GM12878 (cell line): ENCODE data around the gene IL3RA. TPM values are rescaled to one million over a fixed set of nuclear protein-coding genes. Genes with fewer than 3 reads are reported as not detected.

Experiments
- ATAC-seq: fragments of 200-7000 bp; cut with Tn5 transposase; 3 replicates; pipeline ENCODE4 v1.9.1; 2020; ENCODE audit warnings: mild to moderate bottlenecking, moderate library complexity
- BruUV-seq: library from RNA; stranded (reverse); fragments of 400-500 nt; replicated peaks from 2 replicates; lab custom pipeline; 2021; lab: Mats Ljungman, UMichigan
- CTCF ChIA-PET: fragments of 300-600 bp; sonication (Branson Sonifier 250); formaldehyde crosslinking; extraction: SDS; loops from one replicate; lab custom pipeline; 2021; ENCODE audit warnings: inconsistent platforms; lab: Yijun Ruan, JAX
- POLR2A ChIA-PET: fragments of 350-600 bp; formaldehyde crosslinking; extraction: SDS; loops from one replicate; lab custom pipeline; 2021; ENCODE audit warnings: inconsistent platforms; lab: Charles Lee
- RAD21 ChIA-PET: fragments of 300-600 bp; sonication (Branson Sonifier 250); formaldehyde crosslinking; loops from one replicate; lab custom pipeline; 2023; ENCODE audit warnings: antibody characterized with exemption; ENCODE audit not compliant: unreplicated experiment; lab: Charles Lee
- SMC1A ChIA-PET: fragments of 300-600 bp; sonication (Branson Sonifier 250); formaldehyde crosslinking; loops from one replicate; lab custom pipeline; 2023; ENCODE audit not compliant: unreplicated experiment, uncharacterized antibody; lab: Charles Lee
- DNase-seq: peaks from one replicate; pipeline ENCODE4 v3.0.0-alpha.2; 2011; ENCODE audit warnings: low read depth, low spot score
- FAIRE-seq: peaks from 3 replicates; lab custom pipeline; 2011; peaks lifted over from hg19 to GRCh38; lab: Jason Lieb, UNC
- H2AFZ ChIP-seq: 2 replicates; pipeline ENCODE4 v1.6.0; 2011; ENCODE audit warnings: low read depth, low read length, control low read depth; ENCODE audit not compliant: control insufficient read depth
- H3K27ac ChIP-seq: 2 replicates; pipeline ENCODE4 v1.5.1; 2011; ENCODE audit warnings: control low read depth; ENCODE audit not compliant: control insufficient read depth, insufficient read depth
- H3K27me3 ChIP-seq, 2 experiments: replicated peaks in 1 of 2; 2 replicates each; pipeline versions ENCODE4 v1.6.0 to v1.6.1; 2011; ENCODE audit warnings: low read length in 1 of 2; ENCODE audit not compliant: control insufficient read depth in 2 of 2, insufficient read depth in 2 of 2
- H3K36me3 ChIP-seq, 2 experiments: 2 replicates each; pipeline ENCODE4 v1.5.1; 2011; ENCODE audit warnings: low read length in 1 of 2; ENCODE audit not compliant: control insufficient read depth in 2 of 2, insufficient read depth in 2 of 2
- H3K4me1 ChIP-seq: 2 replicates; pipeline ENCODE4 v1.6.1; 2011; ENCODE audit warnings: mild to moderate bottlenecking, low read length, moderate library complexity, mixed read lengths; ENCODE audit not compliant: control insufficient read depth, insufficient read depth
- H3K4me2 ChIP-seq: 2 replicates; pipeline ENCODE4 v1.6.0; 2011; ENCODE audit warnings: control low read depth; ENCODE audit not compliant: control insufficient read depth, insufficient read depth
- H3K4me3 ChIP-seq: fragments of 200-600 bp; sonication (generic); 2 replicates; pipeline ENCODE4 v1.5.1; 2016
- H3K79me2 ChIP-seq: 2 replicates; pipeline ENCODE4 v1.6.0; 2011; ENCODE audit warnings: low read length; ENCODE audit not compliant: control insufficient read depth, insufficient read depth
- H3K9ac ChIP-seq: 2 replicates; pipeline ENCODE4 v1.8.0; 2011; ENCODE audit warnings: low read length, control low read depth, mixed read lengths; ENCODE audit not compliant: control insufficient read depth, insufficient read depth
- H3K9me3 ChIP-seq: replicated peaks from 3 replicates; pipeline ENCODE4 v1.5.1; 2011; ENCODE audit warnings: mild to moderate bottlenecking, low read length; ENCODE audit not compliant: control insufficient read depth, insufficient read depth
- H4K20me1 ChIP-seq: 2 replicates; pipeline ENCODE4 v1.6.0; 2011; ENCODE audit not compliant: control insufficient read depth, insufficient read depth
- ASH2L ChIP-seq: fragments of 300-600, 200-600 bp; sonication (generic); IDR thresholded peaks from 2 replicates; pipeline ENCODE4 v1.6.1; 2017; ENCODE audit warnings: low read depth, mild to moderate bottlenecking, borderline replicate concordance
- CREB1 ChIP-seq: IDR thresholded peaks from 2 replicates; pipeline ENCODE4 v1.6.1; 2012; ENCODE audit warnings: low read depth, mild to moderate bottlenecking, inconsistent platforms
- HDGF ChIP-seq: fragments of 450-650 bp; IDR thresholded peaks from 2 replicates; pipeline ENCODE4 v1.6.1; 2016; ENCODE audit warnings: antibody characterized with exemption
- MYB ChIP-seq: fragments of 150-350 bp; IDR thresholded peaks from 2 replicates; pipeline ENCODE4 v1.6.1; 2014; ENCODE audit warnings: mild to moderate bottlenecking, low read depth, low read length, borderline replicate concordance
- NFYB ChIP-seq: IDR thresholded peaks from 2 replicates; pipeline ENCODE4 v1.6.1; 2011; ENCODE audit warnings: low read depth, mild to moderate bottlenecking, low read length, improper control_type of control experiment, moderate library complexity; ENCODE audit not compliant: insufficient read depth
- NR2C2 ChIP-seq: IDR thresholded peaks from 2 replicates; pipeline ENCODE4 v1.6.1; 2011; ENCODE audit warnings: borderline replicate concordance, low read depth; ENCODE audit not compliant: control insufficient read depth, insufficient read length
- POLR2AphosphoS2 ChIP-seq: IDR thresholded peaks from 2 replicates; pipeline ENCODE4 v1.6.1; 2011; ENCODE audit warnings: low read depth, mild to moderate bottlenecking, low read length, improper control_type of control experiment, moderate library complexity
- RBBP5 ChIP-seq: fragments of 200-600 bp; sonication (generic); conservative IDR thresholded peaks from 2 replicates; pipeline ENCODE4 v1.6.1; 2016
- RELA ChIP-seq: fragments of 450-650 bp; IDR thresholded peaks from 2 replicates; pipeline ENCODE4 v1.8.0; 2014; ENCODE audit warnings: borderline replicate concordance; ENCODE audit not compliant: partially characterized antibody
- SIN3A ChIP-seq: IDR thresholded peaks from 2 replicates; pipeline ENCODE4 v1.6.1; 2012; ENCODE audit warnings: low read depth, low read length, improper control_type of control experiment
- TCF7 ChIP-seq: IDR thresholded peaks from 2 replicates; pipeline ENCODE4 v1.6.1; 2014; ENCODE audit warnings: antibody characterized with exemption, borderline replicate concordance
- WRNIP1 ChIP-seq: IDR thresholded peaks from 2 replicates; pipeline ENCODE4 v1.6.1; 2011; ENCODE audit warnings: low read depth, low read length, improper control_type of control experiment, borderline replicate concordance
- ZNF24 ChIP-seq: fragments of 450-650 bp; IDR thresholded peaks from 2 replicates; pipeline ENCODE4 v1.6.1; 2017; ENCODE audit warnings: antibody characterized with exemption, mild to moderate bottlenecking
- WGBS: methylation state at CpG from one replicate; pipeline ENCODE4 v1.1.6; 2016; ENCODE audit warnings: low lambda C conversion rate; ENCODE audit not compliant: insufficient replicate concordance, insufficient coverage; ENCODE audit errors: missing lambda C conversion rate; 5-methylcytosine and 5-hydroxymethylcytosine counted together
- in situ Hi-C: fragments of 300-500 bp; cut with MboI; formaldehyde crosslinking; loops from 9 replicates; pipeline ENCODE4 v1.14.3; 2018; ENCODE audit warnings: mixed read lengths
- intact Hi-C: fragments of 100-400 bp; cut with micrococcal nuclease; formaldehyde crosslinking; loops from one replicate; pipeline ENCODE4 v1.14.2; 2022; ENCODE audit not compliant: unreplicated experiment
- polyA plus RNA-seq, 11 experiments: library from polyadenylated mRNA; depleted of rRNA in 4 of 11; unstranded in 6 of 11; stranded (reverse) in 5 of 11; fragments of >200 nt; fragmentation: Nextera tagmentation in 4 of 11; fragmentation: Illumina TruSeq in 1 of 11; extraction: Ambion mirVana in 4 of 11; extraction: Trizol in 1 of 11; gene quantifications; 1 replicate in 1 of 11; 2 replicates in 10 of 11; pipeline versions ENCODE4 v1.2.1 to v1.2.3, GENCODE V29; 2011 to 2016; ENCODE audit warnings: inconsistent platforms in 2 of 11, missing spikeins in 2 of 11, low read depth in 1 of 11
- total RNA-seq, 4 experiments: library from RNA; depleted of rRNA in 3 of 4; stranded (reverse); fragments of >200 nt in 3 of 4; fragmentation: Illumina TruSeq in 1 of 4; extraction: Trizol in 1 of 4; gene quantifications; 2 replicates each; pipeline versions ENCODE4 v1.2.1 to v1.2.3, GENCODE V29; 2013 to 2021
- TF ChIP-seq, protein P1 (sequence below): IDR thresholded peaks from 2 replicates; pipeline ENCODE4 v1.6.1; 2012; ENCODE audit warnings: low read depth, low read length, improper control_type of control experiment
- TF ChIP-seq, protein P2 (sequence below): fragments of 450-650 bp; IDR thresholded peaks from 2 replicates; pipeline ENCODE4 v1.6.1; 2017; ENCODE audit warnings: mild to moderate bottlenecking
- TF ChIP-seq, protein P3 (sequence below): fragments of 450-650 bp; IDR thresholded peaks from 2 replicates; pipeline ENCODE4 v1.6.1; 2017; ENCODE audit warnings: mild to moderate bottlenecking, low read depth, inconsistent platforms; ENCODE audit not compliant: poor library complexity, severe bottlenecking
- TF ChIP-seq, protein P4 (sequence below): fragments of 450-650 bp; IDR thresholded peaks from 2 replicates; pipeline ENCODE4 v1.6.1; 2017; ENCODE audit warnings: borderline replicate concordance

IL3RA gene
- total and polyA plus RNA-seq, 10 of the 15 experiments (the other 5 are each of a cell fraction or from before 2014, with no cell fraction given) = 2.1 to 31.1 (median 17.9) TPM

DNA sequence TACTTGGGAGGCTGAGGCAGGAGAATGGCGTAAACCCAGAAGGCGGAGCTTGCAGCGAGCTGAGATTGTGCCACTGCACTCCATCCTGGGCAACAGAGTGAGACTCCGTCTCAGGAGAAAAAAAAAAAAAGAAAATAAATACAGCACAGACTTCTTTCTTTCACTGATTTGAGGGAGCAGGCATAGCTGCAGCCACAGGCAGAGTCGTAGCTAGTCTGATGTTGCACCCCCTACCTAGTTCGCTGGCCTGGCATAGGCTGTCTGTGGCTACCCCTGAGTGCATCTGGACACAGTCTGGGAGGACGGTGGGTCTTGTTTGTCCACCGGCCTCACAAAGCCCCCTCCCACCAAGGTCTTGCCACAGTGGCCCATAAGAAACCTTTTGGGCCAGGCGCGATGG lies 21.4 kb downstream of the IL3RA start:
- DNase-seq (no peak), ATAC-seq (no peak), FAIRE-seq (no peak)
- H3K36me3 ChIP-seq = peaks cover 2 to 3% of the 10 kb centered on the region in 2 experiments; a peak in 3 of 4 replicates
- POLR2A ChIA-PET = no interaction called here
- CTCF ChIA-PET = no interaction called here
- H4K20me1 ChIP-seq = no peaks in the 10 kb centered on the region
- 97% methylated on average over 9 of the region's 10 CpGs for WGBS
- no peak overlapping the region for H3K27ac ChIP-seq
- no peaks in the 10 kb centered on the region for H3K79me2 ChIP-seq
- no peak overlapping the region for H2AFZ ChIP-seq
- H3K9ac ChIP-seq = no peak overlapping the region
- no peaks in the 10 kb centered on the region for H3K4me1 ChIP-seq
- intact Hi-C loops = no loop called here
- SMC1A ChIA-PET = no interaction called here
- TF ChIP-seq HDGF (no peak), ASH2L (no peak), NR2C2 (no peak), POLR2AphosphoS2 (no peak), ZNF24 (no peak), WRNIP1 (no peak), SIN3A (no peak), CREB1 (no peak), MYB (no peak), TCF7 (no peak), RBBP5 (no peak), RELA (no peak), NFYB (no peak)
- TF ChIP-seq, protein P1, sequence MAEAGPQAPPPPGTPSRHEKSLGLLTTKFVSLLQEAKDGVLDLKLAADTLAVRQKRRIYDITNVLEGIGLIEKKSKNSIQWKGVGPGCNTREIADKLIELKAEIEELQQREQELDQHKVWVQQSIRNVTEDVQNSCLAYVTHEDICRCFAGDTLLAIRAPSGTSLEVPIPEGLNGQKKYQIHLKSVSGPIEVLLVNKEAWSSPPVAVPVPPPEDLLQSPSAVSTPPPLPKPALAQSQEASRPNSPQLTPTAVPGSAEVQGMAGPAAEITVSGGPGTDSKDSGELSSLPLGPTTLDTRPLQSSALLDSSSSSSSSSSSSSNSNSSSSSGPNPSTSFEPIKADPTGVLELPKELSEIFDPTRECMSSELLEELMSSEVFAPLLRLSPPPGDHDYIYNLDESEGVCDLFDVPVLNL = no peak
- TF ChIP-seq, protein P2, sequence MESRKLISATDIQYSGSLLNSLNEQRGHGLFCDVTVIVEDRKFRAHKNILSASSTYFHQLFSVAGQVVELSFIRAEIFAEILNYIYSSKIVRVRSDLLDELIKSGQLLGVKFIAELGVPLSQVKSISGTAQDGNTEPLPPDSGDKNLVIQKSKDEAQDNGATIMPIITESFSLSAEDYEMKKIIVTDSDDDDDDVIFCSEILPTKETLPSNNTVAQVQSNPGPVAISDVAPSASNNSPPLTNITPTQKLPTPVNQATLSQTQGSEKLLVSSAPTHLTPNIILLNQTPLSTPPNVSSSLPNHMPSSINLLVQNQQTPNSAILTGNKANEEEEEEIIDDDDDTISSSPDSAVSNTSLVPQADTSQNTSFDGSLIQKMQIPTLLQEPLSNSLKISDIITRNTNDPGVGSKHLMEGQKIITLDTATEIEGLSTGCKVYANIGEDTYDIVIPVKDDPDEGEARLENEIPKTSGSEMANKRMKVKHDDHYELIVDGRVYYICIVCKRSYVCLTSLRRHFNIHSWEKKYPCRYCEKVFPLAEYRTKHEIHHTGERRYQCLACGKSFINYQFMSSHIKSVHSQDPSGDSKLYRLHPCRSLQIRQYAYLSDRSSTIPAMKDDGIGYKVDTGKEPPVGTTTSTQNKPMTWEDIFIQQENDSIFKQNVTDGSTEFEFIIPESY = no peak
- TF ChIP-seq, protein P3, sequence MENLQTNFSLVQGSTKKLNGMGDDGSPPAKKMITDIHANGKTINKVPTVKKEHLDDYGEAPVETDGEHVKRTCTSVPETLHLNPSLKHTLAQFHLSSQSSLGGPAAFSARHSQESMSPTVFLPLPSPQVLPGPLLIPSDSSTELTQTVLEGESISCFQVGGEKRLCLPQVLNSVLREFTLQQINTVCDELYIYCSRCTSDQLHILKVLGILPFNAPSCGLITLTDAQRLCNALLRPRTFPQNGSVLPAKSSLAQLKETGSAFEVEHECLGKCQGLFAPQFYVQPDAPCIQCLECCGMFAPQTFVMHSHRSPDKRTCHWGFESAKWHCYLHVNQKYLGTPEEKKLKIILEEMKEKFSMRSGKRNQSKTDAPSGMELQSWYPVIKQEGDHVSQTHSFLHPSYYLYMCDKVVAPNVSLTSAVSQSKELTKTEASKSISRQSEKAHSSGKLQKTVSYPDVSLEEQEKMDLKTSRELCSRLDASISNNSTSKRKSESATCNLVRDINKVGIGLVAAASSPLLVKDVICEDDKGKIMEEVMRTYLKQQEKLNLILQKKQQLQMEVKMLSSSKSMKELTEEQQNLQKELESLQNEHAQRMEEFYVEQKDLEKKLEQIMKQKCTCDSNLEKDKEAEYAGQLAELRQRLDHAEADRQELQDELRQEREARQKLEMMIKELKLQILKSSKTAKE = no peak
- TF ChIP-seq, protein P4, sequence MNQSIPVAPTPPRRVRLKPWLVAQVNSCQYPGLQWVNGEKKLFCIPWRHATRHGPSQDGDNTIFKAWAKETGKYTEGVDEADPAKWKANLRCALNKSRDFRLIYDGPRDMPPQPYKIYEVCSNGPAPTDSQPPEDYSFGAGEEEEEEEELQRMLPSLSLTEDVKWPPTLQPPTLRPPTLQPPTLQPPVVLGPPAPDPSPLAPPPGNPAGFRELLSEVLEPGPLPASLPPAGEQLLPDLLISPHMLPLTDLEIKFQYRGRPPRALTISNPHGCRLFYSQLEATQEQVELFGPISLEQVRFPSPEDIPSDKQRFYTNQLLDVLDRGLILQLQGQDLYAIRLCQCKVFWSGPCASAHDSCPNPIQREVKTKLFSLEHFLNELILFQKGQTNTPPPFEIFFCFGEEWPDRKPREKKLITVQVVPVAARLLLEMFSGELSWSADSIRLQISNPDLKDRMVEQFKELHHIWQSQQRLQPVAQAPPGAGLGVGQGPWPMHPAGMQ = no peak
- no peak overlapping the region for H3K4me2 ChIP-seq
- H3K9me3 ChIP-seq = no peaks in the 10 kb centered on the region; the same call in 2 of the 3 replicates
- in situ Hi-C loops = no loop called here
- H3K27me3 ChIP-seq = no peaks in the 10 kb centered on the region
- H3K4me3 ChIP-seq = no peak overlapping the region
- RAD21 ChIA-PET = no interaction called here
- no TSS peak for BruUV-seq
